GM18511 (cell line): ENCODE data around the gene TUBA1C.
"Not testable (repeated sequence)": the region's sequence is repeated elsewhere in the genome, so short reads cannot be mapped to it uniquely, and the experiment has no call there.

Experiments
- ATAC-seq: cut with Tn5 transposase; IDR thresholded peaks from one replicate; pipeline ENCODE4 v1.9.1; 2021; ENCODE audit warnings: mild to moderate bottlenecking, moderate library complexity; ENCODE audit not compliant: unreplicated experiment

Gene TUBA1C

DNA sequence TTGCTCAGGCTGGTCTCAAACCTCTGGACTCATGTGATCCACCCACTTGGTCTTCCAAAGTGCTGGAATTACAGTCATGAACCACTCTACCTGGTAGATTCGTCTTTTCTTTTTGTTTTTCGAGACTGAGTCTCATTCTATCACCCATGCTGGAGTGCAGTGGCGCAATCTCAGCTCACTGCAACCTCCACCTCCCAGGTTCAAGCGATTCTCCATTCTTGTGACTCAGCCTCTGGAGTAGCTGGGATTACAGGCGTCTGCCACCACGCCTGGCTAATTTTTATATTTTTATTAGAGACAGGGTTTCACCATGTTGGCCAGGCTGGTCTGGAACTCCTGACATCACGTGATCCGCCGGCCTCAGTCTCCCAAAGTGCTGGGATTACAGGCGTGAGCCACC, 9.4 kb upstream of the TUBA1C start:
- ATAC-seq: not testable (repeated sequence)

DNA sequence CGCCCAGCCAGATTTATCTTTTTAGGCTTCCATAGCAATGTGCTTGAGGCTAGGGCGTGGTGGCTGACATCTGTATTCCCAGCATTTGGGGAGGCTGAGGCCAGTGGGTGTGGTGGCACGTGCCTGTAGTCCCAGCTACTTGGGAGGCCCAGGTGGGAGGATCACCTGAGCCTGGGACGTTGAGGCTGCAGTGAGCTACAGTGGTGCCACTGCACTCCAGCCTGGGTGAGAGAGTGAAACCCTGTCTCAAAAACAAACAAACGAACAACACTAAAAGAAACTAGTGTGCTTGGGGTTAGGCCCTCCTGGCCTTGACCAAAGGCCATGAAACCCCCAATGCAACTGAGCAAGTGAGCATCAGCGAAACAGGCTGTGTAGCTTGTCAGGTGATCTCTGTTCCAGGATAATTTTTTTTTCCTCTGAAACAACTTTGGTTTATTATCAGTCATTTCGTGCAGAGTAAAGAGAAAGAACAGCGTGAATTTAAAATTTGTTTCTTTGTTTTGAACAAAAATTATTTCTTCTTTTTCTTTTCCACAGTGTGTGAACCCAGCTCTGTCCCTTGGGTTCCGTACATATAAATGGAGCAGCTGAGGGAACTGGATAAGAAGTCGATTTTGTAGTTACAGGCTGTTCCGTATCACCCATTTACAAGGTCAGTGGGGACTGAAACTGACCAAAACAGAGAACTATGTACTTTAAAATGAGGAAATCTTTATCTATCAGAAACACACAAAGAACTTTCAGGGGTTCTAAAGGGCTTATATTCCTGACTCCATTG, 8.8 kb upstream of the TUBA1C start:
- ATAC-seq: no peak

DNA sequence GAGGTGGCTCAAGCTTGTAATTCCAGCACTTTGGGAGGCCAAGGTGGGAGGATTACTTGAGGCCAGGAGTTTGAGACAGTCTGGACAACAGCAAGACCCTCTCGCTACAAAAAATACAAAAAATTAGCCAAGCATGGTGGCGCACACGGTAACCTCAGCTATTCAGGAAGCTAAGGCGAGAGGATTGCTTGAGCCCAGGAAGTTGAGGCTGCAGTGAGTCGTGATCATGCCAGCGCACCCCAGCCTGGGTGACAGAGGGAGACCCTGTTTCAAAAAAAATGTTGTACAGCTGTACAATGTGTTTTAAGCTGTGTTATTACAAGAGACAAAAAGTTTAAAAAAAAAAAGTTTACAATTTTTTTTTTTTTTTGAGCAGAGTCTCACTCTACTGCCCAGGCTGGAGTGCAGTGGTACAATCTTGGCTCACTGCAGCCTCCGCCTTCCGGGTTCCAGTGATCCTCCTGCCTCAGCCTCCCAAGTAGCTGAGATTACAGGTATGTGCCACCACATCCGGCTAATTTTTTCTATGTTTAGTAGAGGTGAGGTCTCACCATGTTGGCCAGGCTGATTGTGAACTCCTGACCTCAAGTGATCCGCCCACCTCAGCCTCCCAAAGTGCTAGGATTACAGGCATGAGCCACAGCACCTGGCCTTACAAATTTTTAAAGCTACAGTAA, 7.2 kb upstream of the TUBA1C start:
- ATAC-seq: not testable (repeated sequence)

DNA sequence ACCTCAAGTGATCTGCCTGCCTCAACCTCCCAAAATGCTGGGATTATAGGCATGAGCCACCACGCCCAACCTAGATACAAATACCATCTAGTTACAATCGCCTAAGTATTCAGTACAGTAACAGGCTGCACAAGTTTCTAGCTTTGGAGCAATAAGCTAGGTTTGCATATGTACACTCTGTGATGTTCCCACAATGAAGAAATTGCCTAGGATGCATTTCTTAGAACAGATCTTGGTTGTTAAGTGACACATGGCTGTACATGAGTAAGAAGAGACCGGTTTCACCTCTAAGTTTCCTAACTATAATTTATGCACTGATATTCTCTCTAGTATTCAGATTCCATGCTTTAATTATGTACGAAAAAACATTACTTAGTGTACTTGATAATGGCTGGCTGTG, 5.4 kb upstream of the TUBA1C start:
- ATAC-seq: no peak

DNA sequence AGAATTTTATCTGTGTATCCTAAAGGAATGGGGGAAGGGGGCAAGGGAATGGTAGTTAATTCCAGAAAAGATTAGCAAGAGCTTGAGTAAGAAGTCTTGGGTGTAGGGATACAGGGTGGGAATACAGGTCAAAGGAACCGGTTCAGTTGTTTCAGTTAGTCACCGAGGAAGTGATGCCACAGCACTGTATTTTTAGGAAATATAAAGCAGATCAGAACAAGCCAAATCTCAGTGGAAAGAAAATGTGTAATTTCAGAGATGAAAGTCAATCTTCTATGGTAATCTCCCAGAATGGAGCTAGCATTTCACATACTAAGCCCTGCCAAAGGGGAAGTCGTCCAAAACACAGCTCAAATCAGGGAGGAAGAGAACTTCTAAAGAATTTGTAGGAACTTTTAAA, 4.7 kb upstream of the TUBA1C start:
- no peak for ATAC-seq

DNA sequence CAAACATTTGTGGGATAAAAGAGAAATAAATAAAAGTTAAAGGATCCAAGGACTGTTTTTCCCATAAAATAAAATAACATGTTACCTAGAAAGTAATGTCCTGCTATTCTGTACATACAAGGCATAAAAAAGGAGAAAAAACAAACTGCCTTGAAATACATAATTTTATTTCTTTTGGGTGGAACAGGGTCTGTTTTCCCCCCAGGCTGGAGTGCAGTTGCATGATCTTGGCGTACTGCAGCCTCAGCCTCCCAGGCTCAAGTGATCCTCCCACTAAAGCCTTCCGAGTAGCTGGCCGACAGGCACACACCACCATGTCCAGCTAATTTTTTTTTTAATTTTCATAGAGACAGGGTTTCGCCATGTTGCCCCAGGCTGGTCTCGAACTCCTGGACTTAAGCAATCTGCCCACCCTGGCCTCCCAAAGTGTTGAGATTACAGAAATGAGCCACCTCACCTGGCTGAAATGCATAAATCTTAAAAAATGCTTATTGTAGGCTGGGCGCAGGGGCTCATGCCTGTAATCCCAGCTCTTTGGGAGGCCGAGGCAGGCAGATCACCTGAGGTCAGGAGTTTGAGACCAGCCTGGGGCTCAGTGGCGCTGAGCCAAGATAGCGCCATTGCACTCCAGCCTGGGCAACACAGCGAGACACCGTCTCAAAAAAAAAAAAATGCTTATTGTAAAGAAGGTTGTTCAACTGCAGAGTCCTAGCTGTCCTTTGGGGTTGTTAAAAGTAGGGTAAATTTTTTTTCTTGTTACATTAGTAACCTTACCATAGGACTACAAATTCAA, 4.1 kb upstream of the TUBA1C start:
- ATAC-seq: no peak

DNA sequence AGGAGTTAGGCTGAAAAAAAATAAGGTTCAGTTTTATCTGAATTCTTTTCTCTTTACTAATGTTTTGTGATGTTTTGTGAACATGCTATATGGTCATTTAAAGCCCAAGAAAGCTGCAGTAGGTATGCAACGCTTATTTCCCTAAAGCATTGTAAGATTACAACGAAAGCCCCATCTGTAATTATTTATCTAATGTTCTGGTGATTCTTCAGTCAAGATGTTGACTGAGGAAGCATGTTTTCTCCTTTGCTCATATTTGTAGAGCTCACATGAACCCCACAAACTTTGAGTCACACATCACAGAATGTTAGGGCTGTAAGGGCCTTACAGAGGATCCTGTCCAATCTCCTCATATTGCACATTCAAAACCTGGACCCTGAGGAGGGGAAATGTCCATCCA, 3.2 kb upstream of the TUBA1C start:
- ATAC-seq: no peak

DNA sequence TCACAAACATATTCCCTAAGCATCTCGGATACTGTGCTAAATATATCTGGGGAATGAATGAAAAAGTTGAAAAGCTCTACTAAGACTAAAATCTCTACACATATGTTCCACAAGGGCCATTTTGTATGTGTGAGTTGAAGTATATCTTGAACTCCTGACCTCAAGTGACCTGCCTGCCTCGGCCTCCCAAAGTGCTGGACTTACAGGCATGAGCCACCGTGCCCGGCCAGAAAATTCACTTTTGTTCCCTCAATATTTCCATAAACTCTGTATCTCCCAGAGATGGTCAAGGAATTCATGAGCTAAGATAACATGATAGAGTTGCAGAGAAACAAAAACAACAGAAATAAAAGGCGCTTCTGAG, 1.5 kb upstream of the TUBA1C start:
- no peak for ATAC-seq

DNA sequence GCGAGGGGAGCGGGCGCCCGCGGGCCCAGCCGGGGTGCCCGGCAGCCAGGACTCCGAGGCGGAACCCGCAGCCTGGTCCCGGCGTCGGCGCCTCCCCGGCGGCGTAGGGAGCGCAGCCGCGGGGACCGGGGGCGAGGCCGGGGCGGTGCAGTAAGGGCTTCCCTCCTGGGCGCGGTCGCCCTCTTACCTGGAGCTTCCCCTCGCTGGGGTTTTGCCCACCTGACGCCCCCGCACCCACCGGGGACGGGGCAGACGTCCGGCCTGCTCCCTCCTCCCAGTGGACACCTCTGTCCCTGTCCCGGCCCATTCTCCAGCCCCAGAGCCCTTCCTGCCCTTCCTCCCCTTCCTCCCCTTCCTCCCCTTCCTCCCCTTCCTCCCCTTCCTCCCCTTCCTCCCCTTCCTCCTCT, 413 bp upstream of the TUBA1C start:
- peak; percentile 23 for ATAC-seq

DNA sequence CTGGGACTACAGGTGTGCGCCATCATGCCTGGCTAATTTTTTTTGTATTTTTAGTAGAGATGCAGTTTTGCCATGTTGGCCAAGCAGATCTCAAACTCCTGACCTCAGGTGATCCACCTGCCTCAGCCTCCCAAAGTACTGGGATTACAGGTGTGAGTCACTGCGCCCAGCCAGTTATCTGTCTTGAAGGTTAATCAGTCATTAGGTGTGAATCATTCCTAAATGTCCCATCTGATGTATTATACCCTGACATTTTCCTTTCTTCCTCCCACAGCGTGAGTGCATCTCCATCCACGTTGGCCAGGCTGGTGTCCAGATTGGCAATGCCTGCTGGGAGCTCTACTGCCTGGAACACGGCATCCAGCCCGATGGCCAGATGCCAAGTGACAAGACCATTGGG, 4.3 kb downstream of the TUBA1C start:
- not testable (repeated sequence) for ATAC-seq

DNA sequence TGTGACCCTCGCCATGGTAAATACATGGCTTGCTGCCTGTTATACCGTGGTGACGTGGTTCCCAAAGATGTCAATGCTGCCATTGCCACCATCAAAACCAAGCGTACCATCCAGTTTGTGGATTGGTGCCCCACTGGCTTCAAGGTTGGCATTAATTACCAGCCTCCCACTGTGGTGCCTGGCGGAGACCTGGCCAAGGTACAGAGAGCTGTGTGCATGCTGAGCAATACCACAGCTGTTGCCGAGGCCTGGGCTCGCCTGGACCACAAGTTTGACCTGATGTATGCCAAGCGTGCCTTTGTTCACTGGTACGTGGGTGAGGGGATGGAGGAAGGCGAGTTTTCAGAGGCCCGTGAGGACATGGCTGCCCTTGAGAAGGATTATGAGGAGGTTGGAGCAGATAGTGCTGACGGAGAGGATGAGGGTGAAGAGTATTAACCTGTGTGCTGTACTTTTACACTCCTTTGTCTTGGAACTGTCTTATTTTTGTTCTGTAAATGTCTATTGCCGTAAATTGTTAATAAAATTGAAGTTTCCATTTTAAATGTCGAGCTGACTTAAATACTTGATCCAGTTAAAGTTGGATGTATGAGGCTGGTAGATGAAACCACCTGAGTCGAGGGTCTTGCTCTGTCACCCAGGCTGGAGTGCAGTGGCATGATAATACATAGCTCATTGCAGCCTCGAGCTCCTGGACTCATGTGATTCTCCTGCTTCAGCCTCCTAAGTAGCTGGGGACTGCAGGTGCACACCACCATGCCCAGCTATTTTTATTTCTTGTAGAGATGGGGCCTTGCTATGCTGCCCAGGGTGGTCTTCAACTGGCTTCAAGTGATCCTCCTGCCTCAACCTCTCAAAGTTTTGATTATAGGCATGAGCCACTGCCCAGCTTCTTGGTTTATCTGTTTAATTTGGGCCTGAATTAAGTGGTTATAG, 8.2 kb downstream of the TUBA1C start:
- ATAC-seq: no peak

DNA sequence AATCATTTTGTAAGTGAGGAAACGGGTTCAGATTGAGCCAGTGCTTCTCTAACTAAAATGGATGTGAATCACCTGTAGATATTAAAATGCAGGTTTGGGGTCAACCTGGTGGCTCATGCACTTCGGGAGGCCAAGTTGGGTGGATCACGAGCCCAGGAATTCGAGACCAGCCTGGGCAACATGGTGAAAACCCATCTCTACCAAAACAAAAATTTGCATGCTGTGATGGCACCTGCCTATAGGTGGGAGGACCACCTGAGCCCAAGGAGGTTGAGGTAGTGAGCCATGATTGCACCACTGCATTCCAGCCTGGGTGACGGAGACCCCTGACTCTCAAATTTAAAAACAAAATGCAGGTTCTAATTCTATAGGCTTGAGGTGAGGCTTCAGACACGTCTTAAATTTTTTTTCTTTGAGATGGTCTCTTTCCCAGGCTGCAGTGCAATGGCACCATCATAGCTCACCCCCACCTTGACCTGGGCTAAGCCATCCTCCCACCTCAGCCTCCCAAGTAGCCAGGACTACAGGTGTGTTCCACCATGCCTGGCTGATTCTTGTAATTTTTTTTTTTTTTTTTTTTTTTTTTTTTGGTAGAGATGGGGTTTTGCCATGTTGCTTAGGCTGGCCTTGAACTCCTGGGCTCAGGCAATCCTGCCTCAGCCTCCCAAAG, 9.0 kb downstream of the TUBA1C start:
- ATAC-seq: no peak

DNA sequence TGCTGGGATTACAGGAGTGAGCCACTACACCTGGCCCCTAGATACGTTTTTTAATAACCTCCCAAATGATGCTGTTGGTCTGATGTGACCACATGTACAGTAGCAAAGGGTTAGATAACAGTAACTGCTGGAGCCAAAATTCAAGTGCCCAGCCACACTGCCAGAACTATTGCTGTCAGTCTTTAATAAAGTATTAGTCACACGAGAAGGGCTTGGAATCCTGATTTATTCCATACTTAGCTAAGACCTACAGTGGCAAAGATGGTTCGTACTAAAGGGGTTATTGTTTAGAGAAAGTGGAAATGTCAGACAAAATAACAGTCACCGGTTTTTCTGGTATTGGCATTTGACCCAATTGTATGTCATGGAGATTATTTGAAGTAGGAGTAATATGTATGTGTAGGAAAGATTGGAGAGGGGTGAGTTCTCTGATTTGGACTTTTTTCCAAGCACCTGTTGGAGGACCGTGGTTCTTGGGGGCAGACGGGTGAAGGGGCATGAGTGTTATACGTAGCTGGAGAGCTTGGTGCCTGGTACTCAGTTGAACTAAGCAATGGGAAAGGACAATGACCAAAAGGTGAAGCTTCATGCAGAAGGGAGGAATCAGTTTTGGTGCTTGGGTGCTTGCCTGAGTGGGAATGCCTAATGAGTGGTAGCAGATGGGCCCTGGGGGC, 9.7 kb downstream of the TUBA1C start:
- ATAC-seq: no peak

DNA sequence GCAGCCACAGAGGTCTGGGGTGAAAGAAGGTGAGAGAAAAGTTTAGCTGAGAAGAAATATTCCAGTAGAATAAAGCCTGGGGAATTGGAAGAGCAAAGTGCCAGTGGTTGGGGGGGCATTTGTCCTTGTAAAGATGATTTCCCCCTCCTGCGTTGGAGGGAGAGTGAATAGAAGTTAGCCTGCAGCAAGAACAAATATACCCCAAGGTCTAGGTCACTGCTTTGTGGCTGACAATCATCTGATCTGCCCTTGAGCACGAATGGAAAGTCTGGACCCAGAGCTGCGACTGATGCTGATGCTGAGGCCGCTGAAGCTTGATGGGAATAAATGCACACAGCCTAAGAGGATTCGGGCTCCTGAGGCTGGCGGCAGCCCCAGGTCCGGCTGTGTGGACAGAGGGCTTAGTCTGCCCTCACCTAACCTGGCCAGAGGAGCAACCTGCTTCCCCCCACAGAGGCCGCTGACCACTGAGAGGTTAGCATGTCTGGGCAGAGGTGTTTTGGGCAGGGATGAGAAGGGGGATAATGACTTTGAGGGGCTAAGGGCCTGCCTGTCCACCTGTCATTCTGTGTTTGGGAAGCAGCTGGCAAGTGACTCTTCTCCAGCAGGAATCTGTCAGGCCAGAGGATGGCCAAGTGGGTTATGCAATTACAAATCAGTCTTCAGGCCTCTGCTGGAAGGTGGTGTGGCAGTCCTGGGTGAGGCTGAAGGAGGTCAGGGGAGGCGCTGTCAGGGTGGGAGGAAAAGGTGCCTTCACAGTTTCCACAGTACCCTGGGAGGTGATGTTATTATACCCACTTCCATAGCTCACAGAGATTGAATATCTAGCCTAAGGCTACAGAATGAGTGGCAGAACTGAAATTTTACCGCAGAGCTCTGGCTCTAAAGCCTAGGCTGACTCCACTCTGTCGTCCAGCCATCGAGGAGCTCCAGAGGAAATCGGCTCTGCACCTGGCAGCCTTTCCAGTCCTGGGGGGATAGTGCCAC, 11.7 kb downstream of the TUBA1C start:
- ATAC-seq: no peak

DNA sequence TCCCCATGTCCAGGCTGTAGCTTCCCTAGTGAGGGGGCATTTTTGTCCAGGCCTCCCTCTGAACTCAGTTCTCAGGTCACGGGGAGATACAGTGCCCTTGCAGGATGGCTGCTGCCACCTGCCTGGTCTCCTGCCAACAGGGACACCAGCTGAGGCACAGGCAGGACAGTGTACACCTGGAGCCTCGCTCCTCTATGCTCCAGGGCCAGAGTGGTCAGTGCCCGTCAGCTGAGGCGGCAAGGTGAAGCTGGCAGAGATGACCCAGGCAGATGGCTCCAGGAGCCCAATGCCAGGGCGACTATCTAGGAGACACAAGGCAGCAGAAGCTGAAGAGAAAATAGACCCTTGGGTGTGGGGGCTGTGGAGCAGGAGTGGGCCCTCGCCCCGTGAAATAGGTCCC, 12.6 kb downstream of the TUBA1C start:
- ATAC-seq: no peak

DNA sequence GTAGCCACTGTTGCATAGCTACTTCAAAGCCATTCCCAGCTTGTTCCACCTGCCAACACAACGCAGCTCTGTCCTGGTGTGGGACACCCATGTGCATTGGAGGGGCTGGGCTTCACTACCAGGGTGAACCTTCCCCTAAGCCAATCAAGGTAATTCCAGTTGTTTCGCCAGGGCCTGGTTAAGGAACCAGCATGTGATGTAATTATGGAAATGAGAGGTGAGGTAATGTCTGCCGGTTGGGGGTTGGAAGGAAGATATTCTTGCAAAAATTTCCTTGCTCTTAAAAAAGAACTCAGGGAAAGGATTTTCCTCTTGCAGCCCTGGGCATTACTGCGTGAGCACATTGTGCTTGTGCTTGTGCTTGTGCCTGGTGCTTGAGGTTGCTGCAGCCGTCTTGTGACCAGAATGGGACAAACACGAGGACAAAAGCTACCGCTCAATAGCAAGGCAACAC, 14.9 kb downstream of the TUBA1C start:
- ATAC-seq: no peak

DNA sequence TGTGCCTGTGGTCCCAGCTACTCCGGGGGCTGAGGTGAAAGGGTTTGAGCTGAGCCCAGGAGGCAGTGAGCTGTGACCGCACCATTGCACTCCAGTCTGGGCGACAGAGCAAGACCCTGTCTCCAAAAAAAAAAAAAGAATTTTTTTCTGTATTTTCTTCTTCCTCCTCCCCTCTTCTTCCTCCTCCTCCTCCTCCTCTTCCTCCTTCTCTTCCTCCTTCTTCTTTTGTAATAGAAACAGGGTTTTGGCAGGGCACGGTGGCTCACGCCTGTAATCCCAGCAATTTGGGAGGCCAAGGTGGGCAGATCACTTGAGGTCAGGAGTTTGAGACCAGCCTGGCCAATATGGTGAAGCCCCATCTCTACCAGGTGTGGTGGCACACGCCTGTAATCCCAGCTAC, 15.7 kb downstream of the TUBA1C start:
- not testable (repeated sequence) for ATAC-seq

DNA sequence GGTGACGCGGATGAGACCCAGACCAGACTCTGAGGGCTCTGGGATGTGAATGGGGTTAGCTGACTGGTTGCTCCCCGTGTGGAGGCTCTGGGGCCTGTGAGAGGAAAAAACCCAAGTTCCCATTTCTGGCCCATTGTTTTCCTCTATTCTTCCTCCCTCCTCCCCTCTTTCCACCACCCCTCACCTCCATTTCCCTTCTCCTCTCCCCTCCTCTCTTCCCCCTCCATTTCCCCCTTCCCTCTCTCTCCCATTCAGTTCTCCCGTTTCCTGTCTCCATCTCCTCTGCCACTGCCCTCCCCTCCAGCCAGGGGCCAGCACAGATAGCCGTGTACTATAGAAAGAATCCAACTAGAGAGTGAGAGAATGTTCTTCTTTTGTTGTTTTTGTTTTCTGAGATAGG, 17.4 kb downstream of the TUBA1C start:
- ATAC-seq: no peak
